Kidney glomerular epithelial cell (primary cell): ENCODE data around the gene MFF.
"Not testable (repeated sequence)": the region's sequence is repeated elsewhere in the genome, so short reads cannot be mapped to it uniquely, and the experiment has no call there.

Source experiments
- DNase-seq: peaks from one replicate; lab custom pipeline; 2025; lab: John Stamatoyannopoulos, UW

MFF gene

DNA sequence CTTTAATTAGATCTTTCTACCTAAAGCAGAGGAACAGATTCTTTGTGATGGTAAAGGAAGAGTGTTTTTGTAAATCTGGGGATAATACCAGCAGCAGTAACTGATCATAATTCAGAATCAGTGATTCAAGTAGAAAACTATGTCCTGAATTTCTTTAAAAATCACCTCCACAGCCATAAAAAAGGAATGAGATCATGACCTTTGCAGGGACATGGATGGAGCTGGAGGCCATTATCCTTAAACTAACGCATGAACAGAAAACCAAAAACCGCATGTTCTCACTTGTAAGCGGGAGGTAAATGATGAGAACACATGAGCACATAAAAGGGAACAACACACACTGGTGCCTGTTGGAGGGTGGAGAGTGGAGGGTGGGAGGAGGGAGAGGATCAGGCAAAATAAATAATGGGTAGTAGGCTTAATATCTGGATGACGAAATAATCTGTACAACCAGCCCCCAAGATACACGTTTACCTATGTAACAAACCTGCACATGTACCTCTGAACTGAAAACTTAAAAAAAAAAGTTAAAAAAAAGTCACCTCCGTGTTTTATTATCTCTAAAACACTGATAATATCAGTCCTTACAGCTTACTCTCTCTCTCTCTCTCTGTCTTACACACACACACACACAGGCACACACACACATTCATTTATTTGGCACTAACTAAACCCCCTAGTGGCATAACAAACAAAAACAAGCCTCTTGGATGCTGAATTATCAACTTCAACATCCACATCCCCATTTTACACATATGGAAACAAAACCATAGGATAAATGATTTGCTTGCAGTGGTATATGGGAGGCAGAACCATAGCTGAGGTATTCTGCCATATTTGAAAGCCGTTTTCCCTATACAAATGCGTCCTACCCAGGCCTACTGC is 52.7 kb downstream of the MFF start:
- DNase-seq: no peak

DNA sequence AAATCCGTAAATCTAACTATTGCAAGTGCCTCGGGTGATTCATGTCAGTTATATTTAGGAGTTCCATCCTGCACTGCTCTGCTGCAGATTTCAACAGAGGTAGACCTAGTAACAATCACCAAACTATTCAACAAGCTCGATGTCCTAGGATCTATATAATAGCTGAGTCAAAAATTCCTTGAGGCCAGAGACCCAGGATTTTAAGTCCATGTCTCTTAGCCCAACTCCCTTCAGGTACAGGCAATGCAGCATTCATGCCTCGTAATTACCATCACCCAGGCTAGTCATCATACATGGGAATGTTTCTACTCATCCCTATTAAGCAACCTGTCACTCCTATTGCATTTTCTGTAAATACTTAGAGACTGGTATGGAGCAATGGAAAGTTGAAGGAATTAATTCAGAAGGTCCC is 53.3 kb downstream of the MFF start:
- no peak for DNase-seq

DNA sequence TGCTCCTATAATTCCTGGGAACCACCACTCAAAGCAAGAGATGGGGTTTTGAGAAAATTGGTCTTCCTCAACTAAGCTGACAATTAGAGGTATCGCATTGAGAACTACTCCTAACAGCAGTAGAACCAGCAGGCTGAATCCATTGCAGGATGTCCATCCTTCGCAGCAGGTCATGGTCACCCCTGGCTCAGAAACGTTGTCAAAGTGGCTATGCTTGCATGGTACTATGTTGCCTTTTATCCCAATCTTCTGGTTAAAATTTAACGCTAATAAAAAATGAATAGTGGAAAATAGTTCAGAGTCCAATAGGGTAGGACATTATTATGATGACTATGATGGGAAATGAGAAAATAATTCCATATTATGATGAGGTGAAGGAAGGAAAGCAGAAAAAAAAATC is 54.0 kb downstream of the MFF start, which contains the start of gene TM4SF20:
Gene TM4SF20, minus strand, starts transcription at position 212 of the 400 bp plus-strand sequence. Its CDS starts 38 bp downstream, at position 174.
- DNase-seq: no peak

DNA sequence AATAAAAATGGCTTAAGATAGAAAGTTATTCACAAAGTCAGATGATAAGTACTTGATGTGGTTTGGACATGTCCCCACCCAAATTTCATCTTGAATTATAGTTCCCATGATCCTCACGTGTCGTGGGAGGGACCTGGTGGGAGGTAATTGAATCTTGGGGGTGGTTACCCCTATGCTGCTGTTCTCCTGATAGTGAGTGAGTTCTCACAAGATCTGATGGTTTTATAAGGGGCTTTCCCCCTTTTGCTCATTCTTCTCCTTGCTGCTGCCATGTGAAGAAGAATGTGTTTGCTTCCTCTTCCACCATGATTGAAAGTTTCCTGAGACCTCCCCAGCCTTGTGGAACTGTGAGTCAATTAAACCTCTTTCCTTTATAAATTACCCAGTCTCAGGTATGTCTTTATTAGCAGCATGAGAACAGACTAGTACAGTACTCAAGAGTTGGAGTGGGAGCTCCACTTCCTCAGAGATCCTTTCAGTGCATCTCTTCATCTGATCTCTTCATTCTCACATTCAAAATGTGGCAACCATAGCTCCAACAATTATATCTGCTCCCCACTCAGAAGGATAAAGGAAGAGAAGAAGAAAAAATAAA is 57.3 kb downstream of the MFF start:
- not testable (repeated sequence) for DNase-seq

DNA sequence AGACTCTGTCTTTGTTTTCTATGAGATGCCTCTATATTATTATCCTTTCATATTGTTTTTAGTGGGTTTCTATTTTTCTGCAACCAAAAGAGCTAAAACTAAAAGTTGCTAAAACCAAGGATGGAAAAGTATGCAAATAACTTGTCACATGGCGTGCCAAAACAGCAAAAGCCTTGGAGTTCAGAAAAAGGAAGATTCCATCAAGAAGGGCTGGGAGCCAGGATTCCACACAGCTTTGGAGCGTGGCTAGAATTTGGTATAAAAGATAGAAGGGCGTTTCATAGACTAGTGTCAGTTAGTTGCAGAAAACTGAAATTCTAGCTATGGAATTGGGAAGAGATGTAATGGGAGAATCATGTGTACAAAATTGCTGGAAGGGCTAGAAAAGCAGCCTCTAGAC is 58.6 kb downstream of the MFF start:
- no peak for DNase-seq

DNA sequence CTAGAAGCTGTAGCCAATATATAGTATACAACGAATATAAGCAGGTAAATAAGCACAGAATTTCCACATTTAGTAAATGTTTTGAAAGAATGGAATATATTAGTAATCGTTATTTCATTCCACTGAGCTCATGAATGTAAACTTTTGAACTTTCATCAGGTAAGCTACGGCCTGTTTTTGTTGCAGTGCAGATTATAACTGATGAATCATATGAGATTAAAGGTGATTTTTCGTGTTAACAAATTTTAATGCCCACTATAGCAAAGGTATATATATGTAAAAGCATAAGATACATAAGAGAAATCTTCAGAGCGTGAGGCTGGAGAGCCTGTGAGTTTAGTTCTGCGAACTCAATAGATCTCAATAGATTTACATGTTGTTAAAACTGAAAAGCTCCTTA is 61.6 kb downstream of the MFF start:
- no peak for DNase-seq

DNA sequence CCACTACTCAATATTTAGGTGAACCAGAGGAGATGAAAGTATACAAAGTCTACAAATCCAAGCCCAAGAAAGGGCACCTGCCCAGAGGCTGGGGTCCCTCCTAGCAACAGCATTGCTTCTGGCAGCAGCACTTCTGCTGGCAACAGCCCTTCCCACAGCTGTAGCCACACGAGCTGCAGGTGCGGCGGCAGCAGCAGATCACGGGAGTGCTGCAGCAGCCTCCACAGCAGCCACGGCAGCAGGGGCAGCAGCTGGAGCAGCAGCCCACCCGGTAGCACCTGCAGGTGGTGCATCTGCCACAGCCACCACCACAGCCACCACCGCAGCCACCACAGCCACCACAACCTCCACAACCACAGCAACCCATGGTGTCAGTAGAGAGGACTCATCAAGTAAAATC is 62.5 kb downstream of the MFF start, which contains the start of gene SCYGR1:
Gene SCYGR1, minus strand, starts transcription at position 367 of the 400 bp plus-strand sequence. Its CDS starts 0 bp downstream, at position 367.
- DNase-seq: not testable (repeated sequence)

DNA sequence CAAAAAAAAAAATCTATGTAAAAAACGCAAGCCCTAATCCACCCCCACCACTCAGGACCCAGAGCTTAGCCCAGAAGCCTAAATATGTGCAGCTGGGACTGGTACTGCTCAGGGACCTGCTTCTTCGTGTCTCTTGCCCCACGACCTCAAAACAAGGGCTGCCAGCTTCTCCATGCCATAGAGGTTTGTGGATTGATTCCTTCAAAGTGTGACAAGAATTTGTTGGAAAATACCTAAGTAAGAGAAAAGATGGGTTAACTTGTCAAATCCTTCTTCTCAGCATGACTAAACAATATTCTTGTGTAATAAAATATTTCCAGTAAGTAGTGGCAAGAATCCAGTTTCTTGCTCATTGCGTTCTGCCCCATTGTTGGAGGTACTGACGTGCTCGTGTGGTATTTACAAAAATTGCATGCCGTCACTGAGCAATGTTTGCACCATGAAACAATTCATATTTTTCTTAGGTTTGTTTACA is 63.5 kb downstream of the MFF start:
- no peak for DNase-seq

DNA sequence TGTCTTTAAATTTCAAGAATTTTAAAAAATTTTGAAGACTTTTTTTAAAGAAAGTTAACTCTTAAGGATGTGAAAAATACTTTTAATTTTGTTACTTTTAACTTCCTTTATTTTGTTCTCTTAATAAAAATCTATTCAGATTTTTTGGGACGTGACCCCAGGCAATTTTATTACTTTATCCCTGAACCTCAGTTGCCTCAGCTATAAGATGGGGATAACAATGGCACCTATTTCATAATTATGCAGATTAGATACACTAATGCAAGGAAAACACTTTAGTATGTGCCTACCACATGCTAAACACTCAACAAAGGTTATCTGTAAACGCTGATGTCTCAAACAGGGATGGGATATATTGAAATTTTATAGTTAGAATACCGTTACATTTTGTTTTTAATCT is 64.2 kb downstream of the MFF start:
- DNase-seq: no peak

DNA sequence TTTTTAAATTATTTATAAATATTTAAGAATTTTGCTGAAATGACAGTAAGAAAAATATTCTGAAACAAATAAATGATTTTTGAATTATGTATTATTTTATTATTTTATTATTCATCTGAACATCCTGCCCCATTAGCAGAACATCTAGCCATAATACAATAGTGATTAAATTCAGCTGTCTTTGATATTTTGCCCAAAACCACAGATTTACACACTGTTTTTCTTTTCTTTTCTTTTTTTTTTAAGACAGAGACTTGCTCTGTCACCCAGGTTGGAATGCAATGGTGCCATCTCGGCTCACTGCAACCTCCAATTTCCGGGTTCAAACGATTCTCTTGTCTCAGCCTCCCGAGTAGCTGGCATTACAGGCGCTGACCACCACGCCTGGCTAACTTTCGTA is 64.6 kb downstream of the MFF start:
- no peak for DNase-seq

DNA sequence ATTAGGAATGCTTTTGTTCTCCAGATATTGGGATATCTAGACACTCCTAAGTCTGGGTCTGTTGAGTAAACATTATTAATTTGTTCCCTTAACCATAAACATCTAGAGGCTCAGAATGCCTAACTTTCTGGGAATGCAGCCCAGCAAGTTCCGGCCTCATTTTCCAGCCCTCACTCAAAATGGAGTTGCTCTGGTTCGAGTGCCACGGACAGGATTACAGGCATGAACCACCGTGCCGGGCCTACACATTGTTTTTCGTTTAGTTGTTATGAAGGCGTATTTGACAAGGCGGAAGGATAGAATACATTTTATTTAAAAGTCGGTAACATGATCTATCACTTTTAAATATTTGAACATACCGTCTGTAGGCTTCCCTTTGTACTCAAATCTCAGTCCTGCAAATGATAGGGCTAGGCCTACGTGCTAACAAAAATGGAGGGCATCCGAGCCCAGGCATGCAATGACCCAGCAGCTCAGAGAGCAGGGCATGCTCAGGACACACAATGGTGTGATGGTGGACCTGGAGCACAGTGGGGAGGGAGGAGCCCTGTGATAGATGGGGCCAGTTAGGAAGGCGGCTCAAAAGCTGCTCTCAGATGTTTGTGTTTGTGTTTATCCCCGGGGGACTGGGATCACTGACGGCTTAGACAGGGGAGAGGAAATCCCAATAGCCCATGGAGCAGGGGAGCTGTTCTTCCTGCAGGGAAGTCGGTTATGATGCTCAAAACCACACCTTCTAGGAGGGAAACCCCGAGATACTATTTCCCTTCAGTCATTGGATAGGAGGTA is 65.6 kb downstream of the MFF start:
- no peak for DNase-seq

DNA sequence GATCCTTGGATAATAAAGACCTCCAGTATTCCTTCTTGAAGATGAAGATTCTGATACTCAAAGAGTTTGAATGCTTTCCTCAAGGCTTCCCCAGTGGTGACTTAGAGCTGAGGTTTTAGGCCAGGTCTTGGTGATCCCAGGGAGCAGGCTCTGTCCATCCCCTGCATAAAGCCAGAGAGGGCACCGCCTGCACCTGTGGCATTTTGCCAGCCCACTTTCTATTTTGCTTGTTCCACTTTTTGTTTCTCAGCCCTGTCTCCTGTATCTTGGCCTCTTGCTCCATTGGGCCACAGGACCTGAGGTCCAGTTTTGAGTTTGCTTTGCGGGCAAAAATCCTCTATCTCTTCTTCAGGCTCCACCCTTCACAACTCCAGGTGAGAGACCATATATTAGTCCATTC is 69.3 kb downstream of the MFF start:
- no peak for DNase-seq

DNA sequence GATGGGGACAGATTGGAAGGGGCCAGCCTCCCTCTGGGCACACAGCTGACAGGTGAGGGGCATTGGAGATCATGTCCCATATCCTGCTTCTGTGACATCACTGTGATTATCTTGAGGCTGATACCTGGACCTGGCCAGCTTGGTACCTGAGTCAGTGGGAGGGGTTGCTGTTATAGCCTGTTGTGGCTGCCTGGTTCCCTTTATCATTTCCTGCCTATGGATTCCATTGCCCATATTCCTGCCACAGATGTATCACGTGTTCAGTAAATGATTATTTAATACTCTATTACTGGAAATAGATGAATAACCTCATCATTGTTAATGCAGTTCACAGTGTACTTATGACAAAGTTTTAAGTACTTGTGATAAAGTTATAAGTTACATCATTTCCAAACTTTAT is 70.5 kb downstream of the MFF start:
- DNase-seq: no peak

DNA sequence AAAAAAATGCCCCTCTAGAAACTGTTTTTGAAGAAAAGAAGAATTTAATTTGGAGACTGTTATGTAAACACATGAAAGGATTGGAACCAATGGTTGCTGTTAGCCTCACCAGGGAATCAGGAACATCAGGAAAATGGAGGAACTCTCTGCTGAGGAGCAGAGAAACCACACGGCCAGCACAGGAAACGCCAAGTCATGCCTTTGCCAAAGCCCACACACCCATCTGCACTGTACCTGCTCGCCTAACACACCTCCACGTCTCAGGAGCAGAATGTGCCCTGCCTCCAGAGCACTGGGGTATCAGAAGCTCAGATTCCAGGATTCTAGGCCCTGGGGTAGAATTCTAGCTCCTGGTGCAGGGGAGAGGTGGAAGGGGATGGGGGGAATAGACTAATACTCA is 72.5 kb downstream of the MFF start:
- DNase-seq: no peak

DNA sequence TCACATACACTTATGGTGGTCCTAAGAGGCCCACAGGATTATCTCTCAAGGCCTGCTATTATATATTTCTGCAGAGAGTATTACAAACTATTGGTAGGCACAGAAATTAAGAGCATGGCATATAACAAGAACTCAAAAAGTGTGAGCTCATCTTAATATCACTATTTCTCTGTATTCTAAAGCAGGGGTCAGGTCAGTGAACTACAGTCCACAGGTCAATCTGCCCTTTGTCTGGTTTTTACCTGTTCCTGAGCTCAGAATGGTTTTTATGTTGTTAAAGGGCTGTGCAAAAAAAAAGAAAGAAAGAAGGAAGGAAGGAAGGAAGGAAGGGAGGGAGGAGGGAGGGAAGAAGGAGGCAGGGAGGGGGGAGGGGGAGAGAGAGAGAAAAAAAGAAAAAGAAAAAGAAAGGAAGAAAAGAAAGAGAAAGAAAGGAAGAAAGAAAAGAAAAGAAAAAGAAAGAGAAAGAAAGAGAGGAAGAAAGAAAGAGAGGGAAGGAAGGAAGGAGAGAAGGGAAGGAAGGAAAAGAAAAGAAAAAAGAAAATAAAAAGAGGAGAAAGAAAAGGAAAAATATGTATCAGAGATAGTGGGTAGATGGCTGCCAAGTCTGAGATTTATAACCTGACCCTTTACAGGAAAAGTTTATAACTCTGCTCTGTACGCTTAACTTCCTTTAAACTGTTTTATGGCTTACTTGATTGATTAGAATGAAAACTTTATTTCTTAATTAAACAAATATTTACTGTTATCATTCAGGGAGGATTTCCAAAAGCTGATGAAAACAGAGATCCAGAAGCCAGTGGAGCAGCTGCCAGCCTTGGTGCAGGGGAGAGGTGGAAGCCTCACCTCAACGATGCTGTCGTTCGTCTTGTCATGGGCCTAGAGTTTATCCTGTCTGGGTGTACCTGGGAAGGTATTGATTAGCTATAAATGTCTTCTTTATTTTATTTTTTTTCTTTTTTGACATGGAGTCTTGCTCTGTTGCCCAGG is 73.9 kb downstream of the MFF start:
- no peak for DNase-seq

DNA sequence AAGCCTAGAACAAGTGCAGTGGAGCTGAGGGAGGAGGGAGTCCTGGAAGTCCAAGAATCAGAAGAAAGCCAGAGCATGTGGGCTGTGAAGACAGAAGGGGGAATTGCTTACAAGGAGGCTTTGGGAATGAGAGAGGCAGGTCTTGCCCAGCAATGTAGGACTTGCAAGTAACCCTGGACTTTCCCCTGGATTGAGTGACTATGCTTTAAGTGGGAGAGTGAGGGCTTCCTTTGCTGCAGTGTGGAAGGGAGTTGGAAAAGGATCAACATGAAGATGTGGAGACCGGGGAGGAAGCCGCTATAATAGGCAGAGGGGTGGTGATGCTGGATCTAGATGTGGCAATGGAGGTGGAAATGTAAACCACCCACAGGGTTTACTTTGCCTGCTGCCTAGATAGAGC is 76.5 kb downstream of the MFF start:
- no peak for DNase-seq

DNA sequence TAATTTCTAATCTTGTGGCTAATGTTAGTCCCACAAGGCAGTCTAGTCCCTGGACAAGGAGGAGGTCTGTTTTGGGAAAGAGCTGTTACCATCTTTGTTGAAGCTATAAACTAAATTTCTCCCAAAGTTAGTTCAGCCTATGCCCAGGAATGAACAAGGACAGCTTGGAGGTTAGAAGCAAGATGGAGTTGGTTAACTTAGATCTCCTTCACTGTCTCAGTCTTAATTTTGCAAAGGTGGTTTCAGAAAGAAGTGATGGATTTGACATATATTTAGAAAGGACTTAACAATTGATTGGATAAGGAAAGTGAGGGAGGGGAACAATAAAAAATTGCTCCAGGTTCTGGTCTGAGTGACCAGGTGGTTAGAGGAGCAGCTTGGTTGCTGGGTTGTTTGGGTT is 77.3 kb downstream of the MFF start:
- DNase-seq: no peak

DNA sequence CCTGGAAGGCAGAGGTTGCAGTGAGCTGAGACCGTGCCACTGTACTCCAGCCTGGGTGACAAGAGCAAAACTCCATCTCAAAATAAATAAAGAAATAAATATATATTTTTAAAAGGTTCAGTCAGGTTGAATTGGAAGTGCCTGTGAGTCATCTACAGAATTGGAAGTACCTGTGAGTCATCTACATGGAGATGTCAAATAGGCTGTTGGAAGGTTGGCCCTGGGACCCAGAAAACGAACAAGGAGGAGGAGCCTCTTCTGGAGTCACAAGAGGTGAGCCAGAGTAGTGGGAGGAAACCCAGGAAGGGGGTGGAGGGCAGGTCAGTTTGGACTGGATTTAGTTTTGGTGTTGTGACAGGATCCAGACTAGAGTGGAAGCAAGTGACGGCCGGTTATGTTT is 77.9 kb downstream of the MFF start:
- DNase-seq: no peak

DNA sequence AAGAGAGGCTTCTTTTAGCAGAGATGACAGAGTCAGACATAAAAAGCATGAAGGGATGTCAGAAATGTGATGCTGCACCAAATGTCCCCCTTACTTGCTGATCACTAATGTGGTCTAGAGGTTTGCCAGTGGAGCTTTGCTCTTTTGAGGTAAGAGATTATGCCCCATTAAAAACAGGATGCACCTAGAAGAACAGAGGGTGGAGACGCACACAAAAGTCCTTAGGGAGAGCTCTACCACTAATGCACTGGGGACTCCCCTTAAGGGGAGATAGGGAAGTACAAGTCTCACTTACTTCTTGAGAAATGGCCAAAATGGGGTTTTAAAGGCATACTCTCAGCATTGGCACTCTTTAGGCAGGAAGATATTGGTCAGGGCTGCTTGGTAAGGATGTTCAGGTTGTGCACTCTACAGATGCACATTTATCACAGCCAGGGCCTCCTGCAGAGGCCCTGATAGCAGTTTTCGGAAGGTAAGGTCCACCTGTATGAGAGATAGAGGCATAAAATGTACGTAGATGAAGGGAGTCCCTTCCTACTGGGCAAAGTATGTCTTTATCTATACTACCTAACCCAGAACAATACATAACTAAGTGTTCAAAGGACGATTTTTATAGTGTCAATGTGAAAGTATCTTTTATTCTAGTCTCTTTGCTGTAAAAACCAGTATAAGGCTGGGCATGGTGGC is 79.7 kb downstream of the MFF start:
- DNase-seq: no peak

DNA sequence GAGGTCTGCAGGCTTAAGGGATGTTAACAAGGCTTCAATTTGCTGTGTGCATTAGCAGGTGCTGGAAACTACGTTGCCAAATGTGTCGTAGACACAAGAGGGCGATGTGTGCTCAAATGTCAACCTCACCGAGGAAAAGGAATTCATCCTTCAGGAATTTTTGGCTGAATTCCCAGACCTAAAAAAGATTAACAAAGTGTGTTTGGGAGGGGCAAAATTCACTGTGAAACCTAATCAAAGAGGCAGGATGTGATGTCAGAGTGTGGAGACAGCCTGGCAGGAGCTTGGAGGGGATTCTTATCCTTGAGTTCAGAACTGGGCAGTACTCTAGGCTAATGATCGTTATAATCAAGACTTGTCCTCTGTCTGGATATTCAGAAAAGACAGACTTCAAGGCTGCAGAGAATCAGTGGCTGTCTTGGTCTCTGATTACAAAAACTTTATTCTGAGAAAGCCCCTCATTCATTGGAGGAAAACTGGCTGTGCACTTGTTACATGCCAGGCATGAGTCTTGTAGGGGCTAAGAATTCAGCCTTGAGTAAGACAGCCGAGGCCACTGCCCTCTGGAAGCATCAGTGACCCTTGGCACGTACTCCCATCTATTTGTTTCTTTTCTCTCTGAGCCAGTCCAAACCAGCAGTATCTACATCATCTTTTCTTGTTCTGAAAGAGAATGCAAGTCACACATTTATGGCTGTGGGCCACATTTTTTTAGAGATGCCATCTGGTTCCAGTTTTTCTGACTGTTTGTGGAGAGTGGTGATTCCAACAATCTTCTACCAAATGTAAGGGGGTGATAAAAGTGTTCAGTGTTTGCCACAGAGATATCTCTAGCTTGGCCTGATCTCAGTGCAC is 81.4 kb downstream of the MFF start:
- DNase-seq: peak; percentile 98
